ENCODE data around the gene GPR55. TPM values are rescaled to one million over a fixed set of nuclear protein-coding genes. Genes with fewer than 3 reads are reported as not detected.

Gene GPR55
- total and polyA plus RNA-seq, 2 of the 4 experiments (the other 2 are of a cell fraction): 0.03 TPM; not detected in 1

GRCh38 chr2:230890646-230891045, 34.4 kb downstream of the GPR55 start:
- ChIA-PET CTCF (interaction anchor here (1.0 kb wide), 1 partner anchor 166 kb away, joined by 4 read pairs; the partner anchor contains the start of gene PSMD1), POLR2A (ENCODE audit: unreplicated experiment) (no interaction called here)
- no peak for TF ChIP-seq NFE2L2 (IDR thresholded peaks at IDR 0.05; ENCODE audit: low read depth, low read length)
- TF ChIP-seq CEBPB (IDR thresholded peaks at IDR 0.05; ENCODE audit: low read depth, low read length): no peak
- TF ChIP-seq SMC3 (IDR thresholded peaks at IDR 0.05; ENCODE audit: low read depth, low read length): no peak
- TF ChIP-seq POLR2A (IDR thresholded peaks at IDR 0.05; ENCODE audit: low read depth, low read length): no peak
- TF ChIP-seq CTCF (conservative IDR thresholded peaks at IDR 0.05; ENCODE audit: low read depth, low read length): no peak
- Histone ChIP-seq H3K9me3 (ENCODE audit: control insufficient read depth, insufficient read depth, low read length) (peaks cover 2% of the 10 kb centered on the region; the same call in 1 of the 2 replicates), H2BK15ac (ENCODE audit: low read depth, low read length) (no peak overlapping the region), H3K79me1 (ENCODE audit: low read depth in 1 of 2, low read length in 2 of 2) (no peaks in the 10 kb centered on the region), H4K5ac (ENCODE audit: low read depth, low read length) (no peak overlapping the region), H3K4ac (ENCODE audit: low read depth, low read length) (no peak overlapping the region), H3K27me3 (ENCODE audit: control insufficient read depth, insufficient read depth, low read length) (peaks cover 27% of the 10 kb centered on the region), H4K20me1 (ENCODE audit: insufficient read depth, low read length) (no peaks in the 10 kb centered on the region), H3K56ac (ENCODE audit: extremely low read depth, insufficient read depth, low read length) (no peak overlapping the region), H2BK5ac (ENCODE audit: low read depth, low read length, poor library complexity, severe bottlenecking) (no peak overlapping the region), H3K18ac (ENCODE audit: low read depth, low read length) (no peak overlapping the region), H2AK5ac (ENCODE audit: low read depth, low read length) (no peak overlapping the region), H2AK9ac (replicated peaks; ENCODE audit: low read depth, low read length, poor library complexity) (no peak overlapping the region), H3K4me1 (ENCODE audit: control insufficient read depth, insufficient read depth, low read length) (no peaks in the 10 kb centered on the region; the same call in 1 of the 2 replicates), H3K4me2 (ENCODE audit: low read depth, low read length) (no peak overlapping the region), H2BK120ac (ENCODE audit: low read depth, low read length) (no peak overlapping the region), H3K27ac (ENCODE audit: insufficient read depth, low read length) (no peak overlapping the region), H3K9me1 (ENCODE audit: insufficient read depth, low read length) (no peaks in the 10 kb centered on the region), H3K23ac (ENCODE audit: low read depth, low read length) (no peak overlapping the region), H4K8ac (ENCODE audit: low read depth in 2 of 2, low read length in 2 of 2) (no peak overlapping the region), H4K91ac (ENCODE audit: insufficient read depth, low read depth, low read length) (no peak overlapping the region), H3K14ac (replicated peaks; ENCODE audit: low read depth, low read length) (no peak overlapping the region), H3K36me3 (ENCODE audit: control insufficient read depth, insufficient read depth, low read length) (no peaks in the 10 kb centered on the region), H2BK20ac (ENCODE audit: low read depth, low read length) (no peak overlapping the region), H3K9ac (ENCODE audit: low read depth, low read length) (no peak overlapping the region), H2AFZ (replicated peaks; ENCODE audit: low read length, poor library complexity) (no peak overlapping the region), H3K4me3 (ENCODE audit: insufficient read depth, low read depth, low read length) (no peak overlapping the region)
- dilution Hi-C loops (cut with HindIII; ENCODE audit: low sequenced_read_pairs, unreplicated experiment): no loop called here
- ATAC-seq (ENCODE audit: low read depth) (no peak), DNase-seq (no peak)
- BruUV-seq (replicated peaks): no TSS peak
- intact Hi-C loops (cut with micrococcal nuclease): no loop called here
- 38% methylated on average over 2 of the region's 4 CpGs; no CpG with 5 or more reads in 1 of the 2 experiments for WGBS, 2 experiments (ENCODE audit: extremely low coverage in 2 of 2, insufficient read length in 1 of 2)
- in situ Hi-C loops (cut with MboI; ENCODE audit: low sequenced_read_pairs): no loop called here

Data from IMR-90 (cell line).